ENCODE results near the gene MAP3K2.
"Not testable (repeated sequence)": the region's sequence is repeated elsewhere in the genome, so short reads cannot be mapped to it uniquely, and the experiment has no call there.

MAP3K2 gene

DNA sequence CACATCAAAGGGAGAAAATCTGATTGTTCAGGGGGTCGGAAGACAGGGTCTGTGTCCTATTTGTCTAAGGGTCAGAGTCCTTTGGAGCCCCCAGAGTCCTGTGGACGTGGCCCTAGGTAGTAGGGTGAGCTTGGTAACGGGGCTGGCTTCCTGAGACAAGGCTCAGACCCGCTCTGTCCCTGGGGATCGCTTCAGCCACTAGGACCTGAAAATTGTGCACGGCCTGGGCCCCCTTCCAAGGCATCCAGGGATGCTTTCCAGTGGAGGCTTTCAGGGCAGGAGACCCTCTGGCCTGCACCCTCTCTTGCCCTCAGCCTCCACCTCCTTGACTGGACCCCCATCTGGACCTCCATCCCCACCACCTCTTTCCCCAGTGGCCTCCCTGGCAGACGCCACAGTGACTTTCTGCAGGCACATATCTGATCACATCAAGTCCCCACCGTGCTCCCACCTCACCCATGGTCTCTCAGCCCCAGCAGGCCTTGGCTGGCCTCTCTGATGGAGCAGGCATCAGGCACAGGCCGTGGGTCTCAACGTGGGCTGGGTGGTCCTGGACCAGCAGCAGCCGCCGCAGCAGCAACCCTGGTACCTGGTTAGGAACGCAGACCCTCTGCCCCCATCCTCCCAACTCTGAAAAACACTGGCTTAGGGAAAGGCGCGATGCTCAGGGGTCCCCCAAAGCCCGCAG lies 34.2 kb upstream of the MAP3K2 start:
- DNase-seq (ENCODE audit: extremely low spot score, insufficient read length, low read depth): no peak
- FAIRE-seq: no peak

- DNase-seq (ENCODE audit: extremely low spot score, insufficient read length, low read depth) (no peak), FAIRE-seq (no peak)
These were observed 33.5 kb upstream of the MAP3K2 start for GRCh38 chr2:127421116-127421800.

GRCh38 chr2:127420039-127420864 lies 32.5 kb upstream of the MAP3K2 start:
- DNase-seq (ENCODE audit: extremely low spot score, insufficient read length, low read depth) (no peak), FAIRE-seq (no peak)

GRCh38 chr2:127419448-127420038 lies 31.8 kb upstream of the MAP3K2 start:
- DNase-seq (ENCODE audit: extremely low spot score, insufficient read length, low read depth) (no peak), FAIRE-seq (no peak)

DNA sequence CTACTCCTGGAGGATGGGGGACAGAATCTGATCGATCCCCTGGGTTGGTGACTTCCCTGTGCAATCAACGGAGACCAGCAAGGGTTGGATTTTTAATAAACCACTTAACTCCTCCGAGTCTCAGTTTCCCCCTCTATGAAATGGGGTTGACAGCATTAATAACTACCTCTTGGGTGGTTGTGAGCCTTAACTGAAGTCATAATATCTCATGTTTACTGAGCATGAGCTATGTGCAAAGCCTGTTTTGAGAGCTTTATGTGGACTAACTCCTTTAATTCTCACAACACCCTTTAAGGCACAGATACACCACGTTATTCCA lies 31.3 kb upstream of the MAP3K2 start:
- DNase-seq (ENCODE audit: extremely low spot score, insufficient read length, low read depth) (no peak), FAIRE-seq (no peak)

DNA sequence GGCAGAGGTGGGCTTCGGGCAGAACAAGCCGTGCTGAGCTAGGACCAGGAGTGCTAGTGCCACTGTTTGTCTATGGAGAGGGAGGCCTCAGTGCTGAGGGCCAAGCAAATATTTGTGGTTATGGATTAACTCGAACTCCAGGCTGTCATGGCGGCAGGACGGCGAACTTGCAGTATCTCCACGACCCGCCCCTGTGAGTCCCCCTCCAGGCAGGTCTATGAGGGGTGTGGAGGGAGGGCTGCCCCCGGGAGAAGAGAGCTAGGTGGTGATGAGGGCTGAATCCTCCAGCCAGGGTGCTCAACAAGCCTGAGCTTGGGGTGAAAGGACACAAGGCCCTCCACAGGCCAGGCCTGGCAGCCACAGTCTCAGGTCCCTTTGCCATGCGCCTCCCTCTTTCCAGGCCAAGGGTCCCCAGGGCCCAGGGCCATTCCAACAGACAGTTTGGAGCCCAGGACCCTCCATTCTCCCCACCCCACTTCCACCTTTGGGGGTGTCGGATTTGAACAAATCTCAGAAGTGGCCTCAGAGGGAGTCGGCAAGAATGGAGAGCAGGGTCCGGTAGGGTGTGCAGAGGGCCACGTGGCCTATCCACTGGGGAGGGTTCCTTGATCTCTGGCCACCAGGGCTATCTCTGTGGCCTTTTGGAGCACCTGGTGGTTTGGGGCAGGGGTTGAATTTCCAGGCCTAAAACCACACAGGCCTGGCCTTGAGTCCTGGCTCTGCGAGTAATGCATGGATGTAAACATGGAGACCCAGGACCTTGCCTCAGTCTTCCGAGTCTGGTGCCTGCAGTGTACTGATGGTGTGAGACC lies 30.7 kb upstream of the MAP3K2 start, which contains the start of gene PROC:
Gene PROC (plus strand): TSS at position 128 of the 812 bp plus-strand sequence. CDS start 1,516 bp downstream, outside the sequence.
- FAIRE-seq: no peak
- no peak for DNase-seq (ENCODE audit: extremely low spot score, insufficient read length, low read depth)

DNA sequence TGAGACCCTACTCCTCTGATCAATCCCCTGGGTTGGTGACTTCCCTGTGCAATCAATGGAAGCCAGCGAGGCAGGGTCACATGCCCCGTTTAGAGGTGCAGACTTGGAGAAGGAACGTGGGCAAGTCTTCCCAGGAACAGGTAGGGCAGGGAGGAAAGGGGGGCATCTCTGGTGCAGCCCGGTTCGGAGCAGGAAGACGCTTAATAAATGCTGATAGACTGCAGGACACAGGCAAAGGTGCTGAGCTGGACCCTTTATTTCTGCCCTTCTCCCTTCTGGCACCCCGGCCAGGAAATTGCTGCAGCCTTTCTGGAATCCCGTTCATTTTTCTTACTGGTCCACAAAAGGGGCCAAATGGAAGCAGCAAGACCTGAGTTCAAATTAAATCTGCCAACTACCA lies 29.6 kb upstream of the MAP3K2 start:
- DNase-seq (ENCODE audit: extremely low spot score, insufficient read length, low read depth) (no peak), FAIRE-seq (no peak)

DNA sequence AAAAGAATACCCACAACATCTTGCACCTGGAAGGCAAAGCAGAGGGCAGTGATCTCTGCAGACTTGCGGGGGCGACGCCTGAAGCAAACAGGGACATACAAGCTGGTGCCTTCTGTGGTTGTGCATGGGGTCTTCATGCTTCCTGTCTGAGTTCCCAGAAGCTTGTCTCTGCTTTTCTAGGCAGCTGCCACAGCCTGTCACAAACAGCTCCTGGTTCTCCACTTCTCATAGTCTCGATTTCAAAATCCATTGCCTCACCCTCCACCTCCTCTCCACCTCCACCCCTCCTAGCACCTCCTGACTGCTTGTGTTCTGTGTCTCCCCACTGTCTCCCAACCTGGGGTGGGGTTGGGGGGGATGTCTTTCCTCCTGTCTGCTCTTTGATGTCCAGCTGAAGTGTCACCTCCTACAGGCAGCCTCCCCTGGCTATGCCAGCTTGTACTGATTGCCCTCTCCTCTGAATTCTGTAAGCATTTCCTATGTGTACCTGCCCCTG lies 28.8 kb upstream of the MAP3K2 start:
- FAIRE-seq (no peak), DNase-seq (ENCODE audit: extremely low spot score, insufficient read length, low read depth) (no peak)

DNA sequence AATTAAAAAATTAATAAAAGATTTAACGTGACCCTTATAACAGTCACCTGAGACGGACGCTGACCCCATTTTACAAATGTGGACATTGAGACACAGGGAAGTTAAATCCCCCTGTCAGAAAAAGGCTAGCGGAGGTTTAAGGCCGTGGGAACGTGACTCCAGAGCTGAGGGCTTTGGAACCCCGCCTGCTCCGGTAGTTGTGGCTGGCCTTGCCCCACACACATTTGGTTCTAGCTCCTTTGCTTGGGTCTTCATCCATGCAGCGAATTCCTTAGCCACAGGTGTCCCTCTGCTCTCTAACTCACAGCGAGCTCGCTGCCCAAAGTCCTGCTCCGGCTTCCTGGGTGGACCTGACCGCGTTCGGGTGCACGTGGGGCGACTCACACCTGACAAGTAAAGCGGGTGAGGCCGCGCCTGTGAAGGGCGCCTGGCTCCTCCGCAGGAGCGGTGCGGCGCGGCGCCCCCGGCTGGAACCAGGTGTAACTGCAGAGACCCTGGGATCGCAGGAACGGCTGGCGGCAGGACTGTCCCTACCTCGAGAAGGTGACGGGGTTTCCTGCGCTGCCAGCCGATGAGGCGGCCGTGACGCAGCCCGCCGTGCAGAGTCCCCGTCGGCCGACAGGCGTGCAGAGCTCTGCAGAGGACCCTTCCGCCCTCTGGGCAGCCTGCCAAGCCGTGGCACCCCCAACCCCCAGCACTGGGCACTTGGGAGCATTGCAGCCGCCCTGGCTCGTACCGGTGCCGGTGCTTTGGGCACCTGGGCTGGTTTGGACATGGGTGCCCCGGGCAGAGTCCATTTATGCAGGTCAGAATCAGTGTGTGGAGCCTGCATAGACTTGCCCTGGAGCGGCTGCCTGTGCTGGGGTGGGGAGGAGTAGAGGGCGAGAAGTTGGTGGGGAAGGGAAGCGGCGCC lies 28.1 kb upstream of the MAP3K2 start:
- peak; percentile 46 for FAIRE-seq

GRCh38 chr2:127414638-127415592 lies 27.1 kb upstream of the MAP3K2 start:
- no peak for FAIRE-seq
- no peak for DNase-seq (ENCODE audit: extremely low spot score, insufficient read length, low read depth)

More for the DNA sequence above, 28.1 kb upstream of the MAP3K2 start:
- peak; percentile 49 for DNase-seq (ENCODE audit: extremely low spot score, insufficient read length, low read depth)

DNA sequence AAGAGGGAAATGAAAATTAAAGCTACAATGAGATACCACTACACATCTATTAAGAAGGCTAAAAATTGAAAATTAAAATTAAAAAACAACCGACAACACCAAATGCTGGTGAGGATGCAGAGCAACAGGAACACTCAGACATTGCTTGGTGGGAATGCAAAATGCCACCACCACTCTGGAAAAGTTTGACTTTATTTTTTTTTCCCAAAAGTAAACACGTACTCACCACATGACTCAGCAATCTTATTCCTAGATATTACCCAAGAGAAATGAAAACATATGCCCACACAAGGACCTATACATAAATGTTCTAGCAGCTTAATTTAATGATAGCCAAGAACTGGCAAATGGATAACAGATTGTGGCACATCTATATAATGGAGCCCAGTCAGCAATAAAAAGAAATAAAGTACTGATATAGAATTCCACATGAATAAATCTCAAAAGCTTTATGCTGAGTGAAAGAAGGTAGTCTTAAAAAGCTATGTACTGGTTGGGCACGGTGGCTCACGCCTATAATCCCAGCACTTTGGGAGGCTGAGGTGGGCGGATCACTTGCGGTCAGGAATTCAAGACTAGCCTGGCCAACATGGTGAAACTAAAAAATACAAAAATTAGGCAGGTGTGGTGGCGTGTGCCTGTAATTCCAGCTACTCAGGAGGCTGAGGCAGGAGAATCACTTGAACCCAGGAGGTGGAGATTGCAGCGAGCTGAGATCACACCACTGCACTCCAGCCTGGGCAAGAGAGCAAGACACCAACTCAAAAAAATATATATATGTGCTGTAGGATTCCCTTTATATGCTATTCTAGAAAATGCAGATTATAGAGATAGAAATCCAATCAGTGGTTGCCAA lies 26.2 kb upstream of the MAP3K2 start:
- DNase-seq (ENCODE audit: extremely low spot score, insufficient read length, low read depth) (no peak), FAIRE-seq (no peak)

DNA sequence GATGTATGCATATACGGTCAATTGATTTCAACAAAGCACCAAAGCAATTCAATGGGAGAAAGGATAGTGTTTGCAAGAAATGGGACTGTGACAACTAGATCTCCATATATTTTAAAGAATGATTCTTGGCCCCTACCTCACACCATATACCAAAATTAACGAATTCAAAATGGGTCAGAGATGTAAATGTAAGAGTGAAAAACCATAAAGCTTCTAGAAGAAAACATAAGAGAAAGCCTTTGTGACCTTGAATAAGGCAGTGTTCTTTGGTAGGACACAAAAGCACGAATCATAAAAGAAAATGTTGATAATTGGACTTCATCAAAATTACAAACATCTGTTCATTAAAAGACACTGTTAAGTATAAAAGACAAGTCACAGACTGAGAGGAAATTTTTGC lies 25.4 kb upstream of the MAP3K2 start:
- DNase-seq (ENCODE audit: extremely low spot score, insufficient read length, low read depth) (no peak), FAIRE-seq (no peak)

GRCh38 chr2:127411653-127412369 lies 24.0 kb upstream of the MAP3K2 start:
- FAIRE-seq: no peak
- DNase-seq (ENCODE audit: extremely low spot score, insufficient read length, low read depth): no peak

DNA sequence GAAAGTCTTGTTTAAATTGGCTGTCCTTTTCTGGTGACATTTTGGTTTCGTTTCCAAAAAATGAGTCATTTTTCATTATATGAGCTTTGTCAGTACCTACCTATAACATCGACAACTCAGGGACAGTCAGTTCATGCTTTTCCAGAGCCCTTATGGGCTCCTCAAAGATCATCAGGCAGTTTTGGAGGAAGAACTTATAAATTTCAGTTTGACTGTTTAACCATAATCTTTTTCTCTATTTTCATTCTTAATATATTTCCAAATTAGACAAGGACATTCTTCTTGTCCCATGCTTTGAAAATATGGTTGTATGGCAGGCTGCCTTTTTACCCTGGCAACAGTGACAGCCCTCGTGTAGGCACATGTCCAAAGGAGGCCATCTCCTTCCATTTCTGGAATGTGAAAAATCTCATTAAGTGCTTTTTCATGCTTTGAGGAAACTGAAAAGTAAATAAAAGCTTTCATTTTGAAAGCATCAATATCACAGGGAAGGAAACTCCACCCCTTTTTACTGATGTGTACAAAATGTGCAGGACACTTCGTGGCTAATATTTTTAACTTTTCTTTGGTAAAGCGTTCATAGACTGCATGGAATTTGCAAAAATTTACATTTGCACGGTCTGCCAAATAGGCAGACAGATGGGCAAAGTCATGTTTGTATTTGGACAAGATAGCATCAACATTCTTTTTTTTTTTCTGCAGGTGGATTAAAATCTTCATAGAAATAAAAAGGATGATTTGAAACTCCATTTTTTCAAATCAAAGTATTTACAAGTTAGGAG lies 23.3 kb upstream of the MAP3K2 start:
- DNase-seq (ENCODE audit: extremely low spot score, insufficient read length, low read depth) (no peak), FAIRE-seq (peak; percentile 42)

DNA sequence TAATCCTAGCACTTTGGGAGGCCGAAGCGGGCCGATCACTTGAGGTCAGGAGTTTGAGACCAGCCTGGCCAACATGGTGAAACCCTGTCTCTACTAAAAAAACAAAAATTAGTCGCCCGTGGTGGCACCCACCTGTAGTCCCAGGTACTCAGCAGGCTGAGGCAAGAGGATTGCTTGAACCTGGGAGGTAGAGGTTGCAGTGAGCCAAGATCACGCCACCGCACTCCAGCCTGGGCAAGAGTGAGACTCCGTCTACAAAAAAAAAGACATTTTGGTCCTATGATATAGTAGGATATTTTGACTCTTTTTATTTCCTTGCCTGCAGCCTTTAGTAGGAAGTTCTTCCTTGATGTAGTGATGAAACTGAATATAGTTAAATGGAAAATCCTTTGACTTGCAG lies 21.9 kb upstream of the MAP3K2 start:
- DNase-seq (ENCODE audit: extremely low spot score, insufficient read length, low read depth); FAIRE-seq: not testable (repeated sequence)
